DOHH2 (cell line): ENCODE measurements around the gene SIPA1L3.

Experiments
- EZH2phosphoT487 ChIP-seq: fragments of 200-600 bp; sonication (generic); IDR thresholded peaks from 2 replicates; pipeline ENCODE4 v1.6.1; 2017; ENCODE audit warnings: borderline replicate concordance, mild to moderate bottlenecking, antibody characterized with exemption, low read length, moderate library complexity, mixed read lengths
- TF ChIP-seq, protein P1 (sequence below): fragments of 200-600 bp; sonication (generic); IDR thresholded peaks from one replicate; pipeline ENCODE4 v1.5.1; 2014; ENCODE audit warnings: antibody characterized with exemption, mild to moderate bottlenecking, low read depth, low read length; ENCODE audit not compliant: poor library complexity, severe bottlenecking

DNA sequence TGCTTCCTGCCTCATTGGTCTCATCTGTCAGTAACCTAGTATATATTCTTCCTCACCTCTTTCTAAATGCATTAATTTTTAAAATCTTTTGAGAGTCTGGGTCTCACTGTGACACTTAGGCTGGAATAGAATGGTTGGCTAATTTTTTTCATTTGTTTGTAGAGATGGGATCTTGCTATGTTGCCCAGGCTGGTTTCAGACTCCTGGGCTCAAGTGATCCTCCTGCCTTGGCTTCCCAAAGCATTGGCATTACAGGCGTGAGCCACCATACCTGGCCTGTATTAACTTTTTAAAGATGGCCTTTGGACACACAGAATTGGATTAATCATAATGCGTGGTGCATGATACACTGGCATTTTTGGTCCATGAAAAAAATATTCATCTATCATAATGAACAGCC, 29.9 kb downstream of the SIPA1L3 start:
- TF ChIP-seq, protein P1, sequence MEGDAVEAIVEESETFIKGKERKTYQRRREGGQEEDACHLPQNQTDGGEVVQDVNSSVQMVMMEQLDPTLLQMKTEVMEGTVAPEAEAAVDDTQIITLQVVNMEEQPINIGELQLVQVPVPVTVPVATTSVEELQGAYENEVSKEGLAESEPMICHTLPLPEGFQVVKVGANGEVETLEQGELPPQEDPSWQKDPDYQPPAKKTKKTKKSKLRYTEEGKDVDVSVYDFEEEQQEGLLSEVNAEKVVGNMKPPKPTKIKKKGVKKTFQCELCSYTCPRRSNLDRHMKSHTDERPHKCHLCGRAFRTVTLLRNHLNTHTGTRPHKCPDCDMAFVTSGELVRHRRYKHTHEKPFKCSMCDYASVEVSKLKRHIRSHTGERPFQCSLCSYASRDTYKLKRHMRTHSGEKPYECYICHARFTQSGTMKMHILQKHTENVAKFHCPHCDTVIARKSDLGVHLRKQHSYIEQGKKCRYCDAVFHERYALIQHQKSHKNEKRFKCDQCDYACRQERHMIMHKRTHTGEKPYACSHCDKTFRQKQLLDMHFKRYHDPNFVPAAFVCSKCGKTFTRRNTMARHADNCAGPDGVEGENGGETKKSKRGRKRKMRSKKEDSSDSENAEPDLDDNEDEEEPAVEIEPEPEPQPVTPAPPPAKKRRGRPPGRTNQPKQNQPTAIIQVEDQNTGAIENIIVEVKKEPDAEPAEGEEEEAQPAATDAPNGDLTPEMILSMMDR, result no peak
- TF ChIP-seq EZH2phosphoT487, result no peak
